Measurements from ENCODE around the gene ASMTL.

DNA sequence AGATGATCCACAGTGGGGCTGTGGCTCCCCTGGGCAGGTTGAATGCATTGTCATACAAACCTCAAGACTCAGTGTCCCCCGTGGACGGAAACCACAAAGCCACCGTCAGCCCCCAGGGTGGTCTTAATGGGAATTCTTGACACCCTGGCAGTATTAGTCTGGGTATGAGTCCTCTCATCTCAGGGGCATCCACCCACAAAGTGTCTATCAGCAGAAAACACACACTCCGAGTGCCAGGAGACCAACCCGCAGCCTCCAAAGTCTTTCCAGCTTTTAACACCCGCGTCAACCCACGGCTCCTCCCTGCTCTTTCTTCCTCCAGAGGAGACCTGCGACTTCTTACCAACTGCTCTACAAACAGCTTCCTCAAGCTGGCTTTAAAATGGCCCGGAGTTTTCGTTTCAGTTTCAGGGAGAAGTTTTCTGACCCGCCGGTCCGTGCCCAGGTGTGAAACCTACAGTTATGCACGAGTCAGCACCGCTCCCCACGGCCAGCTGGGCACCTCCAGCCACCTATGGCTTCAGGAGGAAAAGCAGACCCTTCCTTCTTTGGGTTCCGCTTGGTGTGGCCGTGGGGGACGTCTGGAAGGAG lies 14.4 kb upstream of the ASMTL start:
- TF ChIP-seq EP300 (IDR thresholded peaks at IDR 0.05) (no peak), POLR2AphosphoS5 (IDR thresholded peaks at IDR 0.05) (no peak), POLR2A (IDR thresholded peaks at IDR 0.05) (no peak)
- TF ChIP-seq, protein P1, sequence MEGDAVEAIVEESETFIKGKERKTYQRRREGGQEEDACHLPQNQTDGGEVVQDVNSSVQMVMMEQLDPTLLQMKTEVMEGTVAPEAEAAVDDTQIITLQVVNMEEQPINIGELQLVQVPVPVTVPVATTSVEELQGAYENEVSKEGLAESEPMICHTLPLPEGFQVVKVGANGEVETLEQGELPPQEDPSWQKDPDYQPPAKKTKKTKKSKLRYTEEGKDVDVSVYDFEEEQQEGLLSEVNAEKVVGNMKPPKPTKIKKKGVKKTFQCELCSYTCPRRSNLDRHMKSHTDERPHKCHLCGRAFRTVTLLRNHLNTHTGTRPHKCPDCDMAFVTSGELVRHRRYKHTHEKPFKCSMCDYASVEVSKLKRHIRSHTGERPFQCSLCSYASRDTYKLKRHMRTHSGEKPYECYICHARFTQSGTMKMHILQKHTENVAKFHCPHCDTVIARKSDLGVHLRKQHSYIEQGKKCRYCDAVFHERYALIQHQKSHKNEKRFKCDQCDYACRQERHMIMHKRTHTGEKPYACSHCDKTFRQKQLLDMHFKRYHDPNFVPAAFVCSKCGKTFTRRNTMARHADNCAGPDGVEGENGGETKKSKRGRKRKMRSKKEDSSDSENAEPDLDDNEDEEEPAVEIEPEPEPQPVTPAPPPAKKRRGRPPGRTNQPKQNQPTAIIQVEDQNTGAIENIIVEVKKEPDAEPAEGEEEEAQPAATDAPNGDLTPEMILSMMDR (IDR thresholded peaks at IDR 0.05), result no peak
